HFF-Myc (cell line): ENCODE data around the gene KRTAP9-7.

Experiments
- DNase-seq: peaks from one replicate; pipeline ENCODE4 v3.0.0-alpha.2; 2011; ENCODE audit warnings: low read depth; ENCODE audit errors: extremely low read depth
- H3K4me3 ChIP-seq: replicated peaks from 2 replicates; pipeline ENCODE4 v1.5.1; 2011; ENCODE audit warnings: low read depth, mild to moderate bottlenecking, control low read depth, low read length
- CTCF ChIP-seq: IDR thresholded peaks from 2 replicates; pipeline ENCODE4 v1.5.1; 2012; ENCODE audit warnings: mild to moderate bottlenecking, low read depth, low read length, control low read depth; ENCODE audit errors: missing control alignments

KRTAP9-7 gene

GRCh38 chr17:41315814-41316445 lies 40.4 kb downstream of the KRTAP9-7 start:
- no peak for DNase-seq
- TF ChIP-seq CTCF, result no peak
- no peak overlapping the region for H3K4me3 ChIP-seq

- no peak overlapping the region for H3K4me3 ChIP-seq
- no peak for DNase-seq
- no peak for TF ChIP-seq CTCF
These were observed 42.7 kb downstream of the KRTAP9-7 start for GRCh38 chr17:41318231-41318630.

GRCh38 chr17:41322094-41322902 lies 46.8 kb downstream of the KRTAP9-7 start:
- peak; percentile 63 for DNase-seq
- H3K4me3 ChIP-seq, result no peak overlapping the region
- TF ChIP-seq CTCF, result peak; percentile 80

GRCh38 chr17:41322903-41323895 lies 47.7 kb downstream of the KRTAP9-7 start:
- TF ChIP-seq CTCF, result no peak
- no peak overlapping the region for H3K4me3 ChIP-seq
- DNase-seq, result no peak

GRCh38 chr17:41324180-41325075 lies 48.9 kb downstream of the KRTAP9-7 start:
- H3K4me3 ChIP-seq, result no peak overlapping the region
- TF ChIP-seq CTCF, result peak; percentile 28
- no peak for DNase-seq

- no peak for TF ChIP-seq CTCF
- DNase-seq, result no peak
These were observed 49.6 kb downstream of the KRTAP9-7 start for GRCh38 chr17:41325126-41325525.

More at GRCh38 chr17:41325126-41325525, 49.6 kb downstream of the KRTAP9-7 start:
- no peak overlapping the region for H3K4me3 ChIP-seq
